Retinal pigment epithelial cell (primary cell): ENCODE results near the gene CD52.

Source experiments
- DNase-seq: peaks from one replicate; pipeline ENCODE4 v3.0.0-alpha.2; 2010; ENCODE audit warnings: low read depth
- H3K4me3 ChIP-seq: 2 replicates; pipeline ENCODE4 v1.5.1; 2011; ENCODE audit warnings: mild to moderate bottlenecking, low read length, control low read depth, moderate library complexity
- TF ChIP-seq, protein P1 (sequence below): conservative IDR thresholded peaks from 2 replicates; pipeline ENCODE4 v1.5.1; 2011; ENCODE audit warnings: low read depth, low read length, control low read depth, inconsistent platforms

Gene CD52

DNA sequence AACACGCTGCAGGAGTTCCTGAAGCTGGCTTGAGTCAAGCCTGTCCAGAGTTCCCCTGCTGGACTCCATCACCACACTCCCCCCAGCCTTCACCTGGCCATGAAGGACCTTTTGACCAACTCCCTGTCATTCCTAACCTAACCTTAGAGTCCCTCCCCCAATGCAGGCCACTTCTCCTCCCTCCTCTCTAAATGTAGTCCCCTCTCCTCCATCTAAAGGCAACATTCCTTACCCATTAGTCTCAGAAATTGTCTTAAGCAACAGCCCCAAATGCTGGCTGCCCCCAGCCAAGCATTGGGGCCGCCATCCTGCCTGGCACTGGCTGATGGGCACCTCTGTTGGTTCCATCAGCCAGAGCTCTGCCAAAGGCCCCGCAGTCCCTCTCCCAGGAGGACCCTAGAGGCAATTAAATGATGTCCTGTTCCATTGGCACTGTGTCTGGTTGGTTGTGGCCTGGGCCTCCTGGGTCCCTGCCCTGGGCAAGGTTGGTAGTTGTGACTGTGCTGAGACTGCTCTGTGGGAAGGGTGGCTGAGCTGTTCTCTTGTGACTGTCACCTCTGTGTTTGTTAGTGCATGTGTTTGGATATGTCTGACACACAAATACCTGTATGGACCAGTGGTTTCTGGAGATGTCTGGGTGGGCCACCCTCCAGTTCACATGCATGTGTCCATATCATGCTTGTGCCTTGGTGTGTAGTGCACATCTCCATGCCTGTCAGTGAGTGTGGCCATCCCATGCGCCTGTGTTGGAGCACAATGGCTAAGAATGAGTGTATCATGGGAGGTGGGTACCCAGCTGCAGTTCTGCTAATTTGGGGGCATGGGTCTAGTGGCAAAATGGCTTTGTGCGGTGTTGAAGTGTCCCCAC lies 36.4 kb upstream of the CD52 start:
- no peak for DNase-seq

GRCh38 chr1:26281971-26282370 lies 35.8 kb upstream of the CD52 start:
- TF ChIP-seq, protein P1, sequence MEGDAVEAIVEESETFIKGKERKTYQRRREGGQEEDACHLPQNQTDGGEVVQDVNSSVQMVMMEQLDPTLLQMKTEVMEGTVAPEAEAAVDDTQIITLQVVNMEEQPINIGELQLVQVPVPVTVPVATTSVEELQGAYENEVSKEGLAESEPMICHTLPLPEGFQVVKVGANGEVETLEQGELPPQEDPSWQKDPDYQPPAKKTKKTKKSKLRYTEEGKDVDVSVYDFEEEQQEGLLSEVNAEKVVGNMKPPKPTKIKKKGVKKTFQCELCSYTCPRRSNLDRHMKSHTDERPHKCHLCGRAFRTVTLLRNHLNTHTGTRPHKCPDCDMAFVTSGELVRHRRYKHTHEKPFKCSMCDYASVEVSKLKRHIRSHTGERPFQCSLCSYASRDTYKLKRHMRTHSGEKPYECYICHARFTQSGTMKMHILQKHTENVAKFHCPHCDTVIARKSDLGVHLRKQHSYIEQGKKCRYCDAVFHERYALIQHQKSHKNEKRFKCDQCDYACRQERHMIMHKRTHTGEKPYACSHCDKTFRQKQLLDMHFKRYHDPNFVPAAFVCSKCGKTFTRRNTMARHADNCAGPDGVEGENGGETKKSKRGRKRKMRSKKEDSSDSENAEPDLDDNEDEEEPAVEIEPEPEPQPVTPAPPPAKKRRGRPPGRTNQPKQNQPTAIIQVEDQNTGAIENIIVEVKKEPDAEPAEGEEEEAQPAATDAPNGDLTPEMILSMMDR = no peak
- no peak overlapping the region for H3K4me3 ChIP-seq
- no peak for DNase-seq

More for the DNA sequence above, 36.4 kb upstream of the CD52 start:
- no peak overlapping the region for H3K4me3 ChIP-seq
- TF ChIP-seq, protein P1 = no peak

GRCh38 chr1:26282401-26282918 lies 35.3 kb upstream of the CD52 start:
- no peak overlapping the region for H3K4me3 ChIP-seq
- DNase-seq = no peak
- TF ChIP-seq, protein P1 = no peak

DNA sequence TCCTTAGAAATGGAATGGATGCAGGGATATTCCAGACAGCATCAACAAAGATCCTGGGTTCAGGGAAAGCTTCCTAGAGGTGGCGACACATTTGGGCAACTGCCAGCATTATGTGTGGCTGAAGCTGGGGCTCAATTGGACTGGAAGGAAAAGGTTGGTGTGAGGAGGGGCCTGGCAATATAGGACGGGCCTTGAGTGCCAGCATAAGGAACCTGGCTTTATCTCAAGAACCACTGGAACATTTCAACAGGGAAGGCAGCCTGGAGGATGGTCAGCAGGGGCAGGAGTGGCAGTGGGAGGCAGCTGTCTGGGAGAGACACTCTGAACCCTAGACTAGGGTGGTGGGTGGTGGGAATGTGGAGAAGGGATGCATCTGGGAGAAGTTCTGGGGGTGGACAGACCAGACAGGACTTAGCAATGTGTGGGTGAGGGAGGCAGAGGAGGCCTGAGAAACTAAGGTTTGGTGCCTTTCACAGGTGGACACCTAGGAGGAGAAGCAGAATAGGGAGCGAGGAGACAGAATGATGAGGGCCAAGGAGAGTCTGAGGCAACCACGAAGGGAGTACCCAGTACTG lies 34.4 kb upstream of the CD52 start:
- DNase-seq = no peak
- TF ChIP-seq, protein P1 = no peak
- no peak overlapping the region for H3K4me3 ChIP-seq

DNA sequence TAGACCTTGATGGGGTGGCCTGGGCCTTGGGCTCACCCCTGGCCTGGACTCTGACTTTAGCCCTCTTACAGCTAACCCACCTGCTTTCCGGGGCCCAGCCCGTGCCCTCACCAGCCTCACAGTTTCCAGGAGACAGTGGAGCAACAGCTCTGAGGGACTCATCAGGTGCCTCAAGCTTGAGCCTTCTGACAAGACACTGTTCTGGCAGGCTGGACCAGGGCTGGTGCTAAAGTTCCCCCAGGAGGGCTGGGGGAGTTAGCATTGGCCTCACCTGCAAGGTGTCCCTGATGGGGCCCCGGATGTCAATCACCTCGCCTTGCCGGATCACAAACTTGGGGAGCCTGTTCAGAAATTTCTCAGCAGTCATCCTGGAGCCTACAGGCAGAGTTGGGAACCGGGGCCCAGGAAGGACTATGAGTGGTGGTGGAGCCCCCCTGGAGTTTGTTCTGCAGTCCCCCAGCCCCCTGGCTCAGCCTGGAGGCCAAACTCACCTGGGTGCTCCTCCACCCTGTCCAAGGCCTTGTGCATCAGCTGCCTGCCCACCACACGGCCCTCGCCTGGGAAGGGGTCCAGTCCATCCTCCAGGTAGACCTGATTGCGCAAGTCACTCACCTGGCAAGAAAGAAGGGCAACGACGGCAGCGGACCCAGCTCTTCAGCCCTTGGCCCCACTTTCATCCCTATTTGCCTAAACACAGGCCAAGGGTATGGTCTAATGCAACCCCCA lies 33.7 kb upstream of the CD52 start:
- TF ChIP-seq, protein P1 = no peak
- no peak overlapping the region for H3K4me3 ChIP-seq
- no peak for DNase-seq

DNA sequence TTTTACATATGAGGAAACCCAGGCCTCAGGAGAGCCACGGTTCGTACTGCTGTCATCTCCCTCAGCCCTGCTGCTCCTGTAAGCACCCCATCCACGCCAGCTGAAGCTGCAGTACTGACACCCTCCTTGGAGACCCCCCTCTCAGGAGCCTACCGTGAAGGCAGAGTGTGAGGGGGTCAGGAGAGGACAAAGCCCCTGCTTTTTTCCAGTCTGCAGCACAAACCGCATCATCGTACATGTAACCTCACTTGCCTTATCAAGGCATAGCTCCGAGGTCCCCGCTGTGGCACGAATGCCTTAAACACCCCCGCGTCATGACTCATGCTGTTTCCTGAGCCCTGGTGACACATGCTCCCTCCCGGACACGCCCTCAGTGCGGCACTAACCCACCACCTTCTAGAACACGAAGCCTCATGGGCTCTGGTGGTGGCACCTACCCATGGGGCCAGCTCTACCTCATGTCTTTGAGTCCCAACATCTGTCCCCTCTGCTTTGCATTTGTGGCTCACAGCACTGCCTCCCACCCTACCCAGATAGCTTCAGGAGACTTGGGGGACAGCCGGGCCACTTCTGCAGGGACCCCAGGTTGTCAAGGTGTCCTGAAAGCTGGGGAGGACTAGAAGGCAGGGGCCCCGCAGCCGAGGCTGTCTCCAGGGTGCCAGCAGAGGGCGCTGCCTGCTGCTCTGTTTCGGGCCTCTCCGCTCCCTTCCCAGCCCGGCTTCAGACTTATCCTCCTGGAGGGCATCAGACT lies 33.0 kb upstream of the CD52 start:
- TF ChIP-seq, protein P1 = peak; percentile 86
- no peak overlapping the region for H3K4me3 ChIP-seq
- peak; percentile 82 for DNase-seq
